HG03571 (cell line): ENCODE measurements around the gene TMEM235.
"Not testable (repeated sequence)": the region's sequence is repeated elsewhere in the genome, so short reads cannot be mapped to it uniquely, and the experiment has no call there.

Experiments
- ATAC-seq: cut with Tn5 transposase; IDR thresholded peaks from one replicate; pipeline ENCODE4 v1.9.1; 2021; ENCODE audit not compliant: unreplicated experiment

Gene TMEM235

GRCh38 chr17:78214706-78215061 lies 16.7 kb upstream of the TMEM235 start:
- no peak for ATAC-seq

GRCh38 chr17:78219396-78220150 lies 11.9 kb upstream of the TMEM235 start:
- no peak for ATAC-seq

- ATAC-seq, result no peak
Observed at GRCh38 chr17:78223061-78223460, 8.4 kb upstream of the TMEM235 start.

- ATAC-seq, result no peak
Observed at GRCh38 chr17:78223765-78224164, 7.7 kb upstream of the TMEM235 start.

- no peak for ATAC-seq
Observed at GRCh38 chr17:78224231-78225087, 7.0 kb upstream of the TMEM235 start.

- ATAC-seq, result no peak
Observed at GRCh38 chr17:78225088-78225865, 6.2 kb upstream of the TMEM235 start.

- ATAC-seq, result no peak
Observed at GRCh38 chr17:78226055-78226758, 5.2 kb upstream of the TMEM235 start.

GRCh38 chr17:78226759-78227454 lies 4.5 kb upstream of the TMEM235 start:
- no peak for ATAC-seq

- no peak for ATAC-seq
Observed at GRCh38 chr17:78227455-78227916, 3.9 kb upstream of the TMEM235 start.

GRCh38 chr17:78228176-78228575 lies 3.3 kb upstream of the TMEM235 start:
- ATAC-seq, result no peak

GRCh38 chr17:78230252-78230962 lies 1.0 kb upstream of the TMEM235 start:
- no peak for ATAC-seq

GRCh38 chr17:78231991-78232858 lies 794 bp downstream of the TMEM235 start:
- no peak for ATAC-seq

GRCh38 chr17:78232859-78233173 lies 1.4 kb downstream of the TMEM235 start:
- ATAC-seq, result no peak

- ATAC-seq, result no peak
Observed at GRCh38 chr17:78233678-78234077, 2.2 kb downstream of the TMEM235 start.

GRCh38 chr17:78234261-78234865 lies 2.9 kb downstream of the TMEM235 start:
- ATAC-seq, result no peak

GRCh38 chr17:78235022-78235421 lies 3.6 kb downstream of the TMEM235 start:
- ATAC-seq, result not testable (repeated sequence)

- ATAC-seq, result no peak
Observed at GRCh38 chr17:78235885-78236284, 4.5 kb downstream of the TMEM235 start.

- ATAC-seq, result no peak
Observed at GRCh38 chr17:78236362-78237127, 5.1 kb downstream of the TMEM235 start.
